HepG2 (cell line): Measurements from ENCODE around the gene ZMYM1. TPM values are rescaled to one million over a fixed set of nuclear protein-coding genes. Genes with fewer than 3 reads are reported as not detected.

Experiments
- ATAC-seq: fragments of 200-7000 bp; cut with Tn5 transposase; 3 replicates; pipeline ENCODE4 v1.9.1; 2020; ENCODE audit warnings: mild to moderate bottlenecking, moderate library complexity
- BruUV-seq: library from RNA; stranded (reverse); fragments of 400-500 nt; replicated peaks from 2 replicates; lab custom pipeline; 2021; lab: Mats Ljungman, UMichigan
- CTCF ChIA-PET: fragments of 300-600 bp; formaldehyde crosslinking; extraction: SDS; loops from one replicate; lab custom pipeline; 2021; ENCODE audit warnings: low total read pairs, inconsistent platforms, low intra/inter-chr PET ratio; lab: Yijun Ruan, JAX
- POLR2A ChIA-PET: fragments of 350-600 bp; sonication (Branson Sonifier 250); formaldehyde crosslinking; loops from one replicate; lab custom pipeline; 2020; ENCODE audit warnings: antibody characterized with exemption, inconsistent platforms; lab: Yijun Ruan, JAX
- DNase-seq: peaks from one replicate; pipeline ENCODE4 v3.0.0-alpha.2; 2015; ENCODE audit warnings: low spot score
- FAIRE-seq: peaks from 3 replicates; lab custom pipeline; 2011; peaks lifted over from hg19 to GRCh38; lab: Jason Lieb, UNC
- H2AFZ ChIP-seq: one replicate; pipeline ENCODE4 v1.6.1; 2011; ENCODE audit warnings: low read length, inconsistent platforms
- H3K27ac ChIP-seq: fragments of 300-600 bp; 3 replicates; pipeline ENCODE4 v1.8.0; 2011; ENCODE audit warnings: mixed run types, mild to moderate bottlenecking, mixed read lengths, low read length, inconsistent platforms; ENCODE audit not compliant: insufficient read depth; ENCODE audit errors: extremely low read length
- H3K27me3 ChIP-seq, 2 experiments: fragments of 200-600 bp in 1 of 2; 2 replicates in 1 of 2; 3 replicates in 1 of 2; pipeline versions ENCODE4 v1.6.0 to v1.8.0; 2011; ENCODE audit warnings: low read length in 2 of 2, mild to moderate bottlenecking in 2 of 2, moderate library complexity in 2 of 2, inconsistent platforms in 1 of 2; ENCODE audit not compliant: insufficient read depth in 2 of 2, control insufficient read depth in 1 of 2
- H3K36me3 ChIP-seq, 2 experiments: fragments of 200-600 bp in 1 of 2; replicated peaks in 1 of 2; 2 replicates in 1 of 2; 3 replicates in 1 of 2; pipeline versions ENCODE4 v1.5.1 to v1.8.0; 2011; ENCODE audit warnings: low read length in 2 of 2, inconsistent platforms in 1 of 2; ENCODE audit not compliant: insufficient read depth in 2 of 2, control insufficient read depth in 1 of 2
- H3K4me1 ChIP-seq: 2 replicates; pipeline ENCODE4 v1.5.1; 2012; ENCODE audit warnings: low read length, inconsistent platforms; ENCODE audit not compliant: insufficient read depth
- H3K4me2 ChIP-seq: 2 replicates; pipeline ENCODE4 v1.6.0; 2011; ENCODE audit warnings: low read depth, low read length, inconsistent platforms
- H3K4me3 ChIP-seq, 3 experiments: fragments of 200-600 bp in 1 of 3; sonication (generic), shearing (Covaris generic) in 1 of 3; replicated peaks in 1 of 3; 2 replicates each; pipeline ENCODE4 v1.5.1; 2011 to 2016; ENCODE audit warnings: low read length in 3 of 3, inconsistent platforms in 2 of 3, low read depth in 2 of 3, mild to moderate bottlenecking in 2 of 3, control low read depth in 1 of 3, mixed read lengths in 1 of 3; ENCODE audit not compliant: insufficient read depth in 1 of 3
- H3K79me2 ChIP-seq: one replicate; pipeline ENCODE4 v1.6.1; 2011; ENCODE audit warnings: low read length, inconsistent platforms; ENCODE audit not compliant: insufficient read depth
- H3K9ac ChIP-seq: 2 replicates; pipeline ENCODE4 v1.6.0; 2011; ENCODE audit warnings: mild to moderate bottlenecking, low read depth, low read length, inconsistent platforms; ENCODE audit not compliant: insufficient read depth
- H3K9me3 ChIP-seq: 2 replicates; pipeline ENCODE4 v1.5.1; 2012; ENCODE audit warnings: mild to moderate bottlenecking, low read length
- H4K20me1 ChIP-seq: 2 replicates; pipeline ENCODE4 v1.6.0; 2011; ENCODE audit warnings: inconsistent platforms, mild to moderate bottlenecking, low read length, moderate library complexity; ENCODE audit not compliant: insufficient read depth
- ATF3 ChIP-seq: sonication (generic); formaldehyde crosslinking; IDR thresholded peaks from 2 replicates; pipeline ENCODE4 v1.4.0; 2020; ENCODE audit warnings: missing genetic modification reagents
- ELF4 ChIP-seq: sonication (generic); formaldehyde crosslinking; IDR thresholded peaks from 2 replicates; pipeline ENCODE4 v1.5.0; 2020; ENCODE audit warnings: missing genetic modification reagents, mild to moderate bottlenecking, moderate library complexity, borderline replicate concordance
- ETV6 ChIP-seq: sonication (generic); formaldehyde crosslinking; conservative IDR thresholded peaks from 2 replicates; pipeline ENCODE4 v1.4.0; 2020; ENCODE audit warnings: missing genetic modification reagents
- HOXA7 ChIP-seq: sonication (generic); formaldehyde crosslinking; IDR thresholded peaks from 2 replicates; pipeline ENCODE4 v1.8.1; 2022; ENCODE audit warnings: mild to moderate bottlenecking, missing genetic modification reagents, moderate library complexity
- MXD4 ChIP-seq: IDR thresholded peaks from 2 replicates; pipeline ENCODE4 v1.6.1; 2016; ENCODE audit warnings: mild to moderate bottlenecking, missing biosample characterization, missing genetic modification reagents
- NCOA1 ChIP-seq: sonication (generic); formaldehyde crosslinking; IDR thresholded peaks from 2 replicates; pipeline ENCODE4 v1.9.0; 2021; ENCODE audit warnings: missing genetic modification reagents
- RELA ChIP-seq: sonication (generic); formaldehyde crosslinking; IDR thresholded peaks from 2 replicates; pipeline ENCODE4 v1.4.0; 2020; ENCODE audit warnings: missing genetic modification reagents
- SKI ChIP-seq: fragments of 450-650 bp; IDR thresholded peaks from one replicate; pipeline ENCODE4 v1.6.1; 2018; ENCODE audit warnings: mild to moderate bottlenecking; ENCODE audit not compliant: partially characterized antibody
- TFAP4 ChIP-seq: sonication (generic); IDR thresholded peaks from 2 replicates; pipeline ENCODE4 v1.6.1; 2016; ENCODE audit warnings: low read depth, borderline replicate concordance
- XBP1 ChIP-seq: sonication (generic); formaldehyde crosslinking; IDR thresholded peaks from 2 replicates; pipeline ENCODE4 v1.5.0; 2020; ENCODE audit warnings: missing genetic modification reagents
- ZBTB7A ChIP-seq: sonication (generic); formaldehyde crosslinking; IDR thresholded peaks from 2 replicates; pipeline ENCODE4 v1.8.0; 2022; ENCODE audit warnings: mild to moderate bottlenecking, missing genetic modification reagents
- ZNF362 ChIP-seq: sonication (generic); formaldehyde crosslinking; IDR thresholded peaks from 2 replicates; pipeline ENCODE4 v1.4.0; 2020; ENCODE audit warnings: missing genetic modification reagents, mild to moderate bottlenecking, borderline replicate concordance
- ZNF547 ChIP-seq: sonication (generic); formaldehyde crosslinking; IDR thresholded peaks from 2 replicates; pipeline ENCODE4 v1.5.1; 2020; ENCODE audit warnings: mild to moderate bottlenecking, missing genetic modification reagents
- ZNF589 ChIP-seq: sonication (generic); formaldehyde crosslinking; conservative IDR thresholded peaks from 2 replicates; pipeline ENCODE4 v1.8.0; 2022; ENCODE audit warnings: mild to moderate bottlenecking, moderate library complexity, missing genetic modification reagents
- ZNF775 ChIP-seq: sonication (generic); formaldehyde crosslinking; IDR thresholded peaks from 2 replicates; pipeline ENCODE4 v1.4.0; 2020; ENCODE audit warnings: missing genetic modification reagents, mild to moderate bottlenecking, moderate library complexity, borderline replicate concordance
- WGBS: methylation state at CpG from one replicate; pipeline ENCODE4 v1.1.6; 2017; ENCODE audit warnings: low lambda C conversion rate; 5-methylcytosine and 5-hydroxymethylcytosine counted together
- in situ Hi-C: cut with HindIII; loops from 2 replicates; pipeline ENCODE4 v1.10.0; 2017; ENCODE audit warnings: low pct_unique_long_range_greater_than_20kb; ENCODE audit not compliant: extremely low pct_ligation_motif_present
- intact Hi-C: fragments of 100-400 bp; cut with micrococcal nuclease; formaldehyde crosslinking; loops from one replicate; pipeline ENCODE4 v1.10.0; 2022; ENCODE audit not compliant: unreplicated experiment
- polyA plus RNA-seq, 8 experiments: library from polyadenylated mRNA; depleted of rRNA in 3 of 8; stranded (reverse) in 7 of 8; unstranded in 1 of 8; fragments of >200 nt; fragmentation: Illumina TruSeq in 4 of 8; extraction: Trizol in 4 of 8; gene quantifications; 2 replicates each; pipeline versions ENCODE4 v1.2.1 to v1.2.3, GENCODE V29; 2011 to 2016; ENCODE audit warnings: low read depth in 4 of 8, missing spikeins in 1 of 8, mixed read lengths in 1 of 8; ENCODE audit not compliant: insufficient read depth in 1 of 8
- total RNA-seq, 5 experiments: library from RNA; depleted of rRNA; stranded (reverse); fragments of >200 nt; fragmentation: Illumina TruSeq; extraction: Trizol; gene quantifications; 2 replicates each; pipeline ENCODE4 v1.2.3, GENCODE V29; 2016; ENCODE audit warnings: low read depth in 1 of 5

The ZMYM1 gene
- total and polyA plus RNA-seq, 2 of the 13 experiments (the other 11 are each of a cell fraction or from before 2014, with no cell fraction given), result 10.0 to 16.2 TPM

- Histone ChIP-seq H2AFZ (no peak overlapping the region), H3K4me1 (peaks cover 20% of the 10 kb centered on the region), H3K27ac (no peak overlapping the region), H3K36me3 (no peaks in the 10 kb centered on the region), H3K9me3 (no peaks in the 10 kb centered on the region), H3K9ac (no peak overlapping the region), H3K4me3 (no peak overlapping the region), H3K4me2 (no peak overlapping the region), H3K79me2 (no peaks in the 10 kb centered on the region), H4K20me1 (no peaks in the 10 kb centered on the region), H3K27me3 (0 out of 5 replicates have a peak, but pooled peaks cover 0 to 4% of the 10 kb centered on the region in 2 experiments)
- intact Hi-C loops (no loop called here), in situ Hi-C loops (no loop called here)
- FAIRE-seq (no peak), ATAC-seq (no peak), DNase-seq (no peak)
- POLR2A ChIA-PET, result no interaction called here
- WGBS, result 33% methylated on average over 12 of the region's 12 CpGs
- TF ChIP-seq HOXA7 (no peak), XBP1 (CRISPR knock-in tag) (no peak), SKI (no peak), RELA (CRISPR knock-in tag) (no peak), ELF4 (CRISPR knock-in tag) (no peak), MXD4 (CRISPR knock-in tag) (no peak), ATF3 (CRISPR knock-in tag) (no peak), ZNF775 (CRISPR knock-in tag) (no peak), ZBTB7A (CRISPR knock-in tag) (no peak), ZNF547 (CRISPR knock-in tag) (no peak), ZNF362 (CRISPR knock-in tag) (no peak), ZNF589 (no peak), ETV6 (no peak), TFAP4 (no peak), NCOA1 (CRISPR knock-in tag) (no peak)
- CTCF ChIA-PET, result no interaction called here
- BruUV-seq, result no TSS peak
Measured at GRCh38 chr1:35049116-35049515, 30.1 kb upstream of the ZMYM1 start.
